Measurements from ENCODE around the gene MIP. TPM values are rescaled to one million over a fixed set of nuclear protein-coding genes. Genes with fewer than 3 reads are reported as not detected.

Gene MIP
- total RNA-seq, 1 donor from 2014 or later: not detected

- TF ChIP-seq CTCF (conservative IDR thresholded peaks at IDR 0.05; ENCODE audit: low read depth, low read length): no peak
- no peak for DNase-seq (ENCODE audit: low read depth)
- no peak overlapping the region for H3K4me3 ChIP-seq (ENCODE audit: low read depth, low read length)
Measured at GRCh38 chr12:56431850-56432249, 22.6 kb downstream of the MIP start.

- TF ChIP-seq CTCF (conservative IDR thresholded peaks at IDR 0.05; ENCODE audit: low read depth, low read length): no peak
- H3K4me3 ChIP-seq (ENCODE audit: low read depth, low read length): no peak overlapping the region
Measured at GRCh38 chr12:56431288-56431687, 23.2 kb downstream of the MIP start.

GRCh38 chr12:56425940-56426438 lies 28.5 kb downstream of the MIP start:
- TF ChIP-seq CTCF (conservative IDR thresholded peaks at IDR 0.05; ENCODE audit: low read depth, low read length): no peak
- no peak overlapping the region for H3K4me3 ChIP-seq (ENCODE audit: low read depth, low read length)
- no peak for DNase-seq (ENCODE audit: low read depth)

More at GRCh38 chr12:56431288-56431687, 23.2 kb downstream of the MIP start:
- no peak for DNase-seq (ENCODE audit: low read depth)

GRCh38 chr12:56425193-56425592 lies 29.3 kb downstream of the MIP start:
- H3K4me3 ChIP-seq (ENCODE audit: low read depth, low read length): no peak overlapping the region
- no peak for TF ChIP-seq CTCF (conservative IDR thresholded peaks at IDR 0.05; ENCODE audit: low read depth, low read length)
- no peak for DNase-seq (ENCODE audit: low read depth)

GRCh38 chr12:56420411-56420810 lies 34.0 kb downstream of the MIP start:
- no peak overlapping the region for H3K4me3 ChIP-seq (ENCODE audit: low read depth, low read length)
- no peak for TF ChIP-seq CTCF (conservative IDR thresholded peaks at IDR 0.05; ENCODE audit: low read depth, low read length)
- DNase-seq (ENCODE audit: low read depth): no peak

- H3K4me3 ChIP-seq (ENCODE audit: low read depth, low read length): no peak overlapping the region
- no peak for DNase-seq (ENCODE audit: low read depth)
- no peak for TF ChIP-seq CTCF (conservative IDR thresholded peaks at IDR 0.05; ENCODE audit: low read depth, low read length)
Measured at GRCh38 chr12:56417739-56418138, 36.7 kb downstream of the MIP start.

GRCh38 chr12:56414401-56414800 lies 40.1 kb downstream of the MIP start:
- DNase-seq (ENCODE audit: low read depth): no peak
- no peak overlapping the region for H3K4me3 ChIP-seq (ENCODE audit: low read depth, low read length)
- no peak for TF ChIP-seq CTCF (conservative IDR thresholded peaks at IDR 0.05; ENCODE audit: low read depth, low read length)
